Measurements from ENCODE around the gene MTMR11. TPM values are rescaled to one million over a fixed set of nuclear protein-coding genes. Genes with fewer than 3 reads are reported as not detected.

MTMR11 gene
- total and polyA plus RNA-seq, 10 of the 15 experiments (the other 5 are each of a cell fraction or from before 2014, with no cell fraction given), result 0.35 to 1.1 (median 0.73) TPM

GRCh38 chr1:149934356-149934755, 2.3 kb downstream of the MTMR11 start:
- ATAC-seq, result no peak
- RAD21 ChIA-PET (ENCODE audit: unreplicated experiment), result no interaction called here
- H2AFZ ChIP-seq (ENCODE audit: control insufficient read depth, low read depth, low read length), result no peak overlapping the region
- CTCF ChIA-PET, result no interaction called here
- POLR2A ChIA-PET, result no interaction called here
- peaks cover 20% of the 10 kb centered on the region for H3K4me1 ChIP-seq (ENCODE audit: control insufficient read depth, insufficient read depth, low read length)
- no TSS peak for BruUV-seq (replicated peaks)
- H4K20me1 ChIP-seq (ENCODE audit: control insufficient read depth, insufficient read depth), result no peaks in the 10 kb centered on the region
- no peaks in the 10 kb centered on the region for H3K79me2 ChIP-seq (ENCODE audit: control insufficient read depth, insufficient read depth, low read length)
- no peak overlapping the region for H3K4me2 ChIP-seq (ENCODE audit: control insufficient read depth, insufficient read depth)
- in situ Hi-C loops (cut with MboI) (no loop called here), intact Hi-C loops (cut with micrococcal nuclease; ENCODE audit: unreplicated experiment) (no loop called here)
- H3K4me3 ChIP-seq, result no peak overlapping the region
- H3K27me3 ChIP-seq (replicated peaks in 1 of 2; ENCODE audit: control insufficient read depth in 2 of 2, insufficient read depth in 2 of 2, low read length in 1 of 2), result no peaks in the 10 kb centered on the region
- no peak overlapping the region for H3K27ac ChIP-seq (ENCODE audit: control insufficient read depth, insufficient read depth)
- H3K9ac ChIP-seq (ENCODE audit: control insufficient read depth, insufficient read depth, low read length), result no peak overlapping the region
- H3K36me3 ChIP-seq (ENCODE audit: control insufficient read depth in 2 of 2, insufficient read depth in 2 of 2, low read length in 1 of 2), result no peaks in the 10 kb centered on the region
- 25% methylated on average over 2 of the region's 2 CpGs for WGBS (ENCODE audit: insufficient coverage, insufficient replicate concordance, low lambda C conversion rate, missing lambda C conversion rate)
- TF ChIP-seq RELA (IDR thresholded peaks at IDR 0.05; ENCODE audit: borderline replicate concordance, partially characterized antibody), result no peak
- no peak for TF ChIP-seq EGR1 (IDR thresholded peaks at IDR 0.05; ENCODE audit: borderline replicate concordance in 1 of 2, low read depth in 2 of 2, low read length in 2 of 2)
- TF ChIP-seq IRF5 (IDR thresholded peaks at IDR 0.05; ENCODE audit: borderline replicate concordance), result no peak
- no peak for TF ChIP-seq ETV6 (conservative IDR thresholded peaks at IDR 0.05 in 1 of 2, IDR thresholded peaks at IDR 0.05 in 1 of 2; ENCODE audit: borderline replicate concordance in 1 of 2, low read depth in 1 of 2)
- no peak for TF ChIP-seq NR2F1 (conservative IDR thresholded peaks at IDR 0.05)
- no peak for TF ChIP-seq TCF7 (IDR thresholded peaks at IDR 0.05; ENCODE audit: borderline replicate concordance)
- no peak for TF ChIP-seq SMARCA5 (IDR thresholded peaks at IDR 0.05)
- TF ChIP-seq GATAD2B (conservative IDR thresholded peaks at IDR 0.05; ENCODE audit: low read depth), result no peak
- TF ChIP-seq RFX5 (IDR thresholded peaks at IDR 0.05; ENCODE audit: low read depth, low read length), result no peak
- TF ChIP-seq LARP7 (IDR thresholded peaks at IDR 0.05), result no peak
- TF ChIP-seq POLR2AphosphoS5 (IDR thresholded peaks at IDR 0.05; ENCODE audit: low read length), result no peak
- TF ChIP-seq MTA2 (IDR thresholded peaks at IDR 0.05; ENCODE audit: low read depth), result no peak
- TF ChIP-seq ZNF24 (IDR thresholded peaks at IDR 0.05), result no peak
- no peak for TF ChIP-seq ZBTB11 (CRISPR knock-in tag; IDR thresholded peaks at IDR 0.05)
- no peak for FAIRE-seq
- H3K9me3 ChIP-seq (replicated peaks; ENCODE audit: control insufficient read depth, insufficient read depth, low read length), result no peaks in the 10 kb centered on the region
- no peak for DNase-seq (ENCODE audit: low read depth, low spot score)
- SMC1A ChIA-PET (ENCODE audit: uncharacterized antibody, unreplicated experiment), result no interaction called here

Measured in GM12878 (cell line).